Stomach (tissue), 4 donors: ENCODE data around the gene MAP3K20.

Source experiments
- POLR2A ChIP-seq, 4 donors: fragments of 450-650 bp; IDR thresholded peaks; one replicate each; pipeline ENCODE4 v1.6.1; 2016; ENCODE audit warnings: antibody characterized with exemption in 4 of 4, control low read depth in 2 of 4, mild to moderate bottlenecking in 1 of 4, moderate library complexity in 1 of 4
- POLR2AphosphoS5 ChIP-seq, 3 donors: sonication (generic); formaldehyde crosslinking; IDR thresholded peaks; one replicate each; pipeline ENCODE4 v1.6.1; 2016; ENCODE audit warnings: antibody characterized with exemption in 3 of 3
- TF ChIP-seq, protein P1 (sequence below), 7 experiments: fragments of 450-650 bp in 4 of 7; fragments of 200-600 bp in 3 of 7; sonication (generic) in 3 of 7; IDR thresholded peaks; one replicate each; pipeline ENCODE4 v1.5.1; 2016 to 2019; ENCODE audit warnings: antibody characterized with exemption in 7 of 7, control low read depth in 2 of 7, mild to moderate bottlenecking in 1 of 7

GRCh38 chr2:173130496-173131465 is 55.1 kb downstream of the MAP3K20 start:
- TF ChIP-seq POLR2A (IDR thresholded peaks at IDR 0.05) (no peak), POLR2AphosphoS5 (IDR thresholded peaks at IDR 0.05) (no peak)
- TF ChIP-seq, protein P1, sequence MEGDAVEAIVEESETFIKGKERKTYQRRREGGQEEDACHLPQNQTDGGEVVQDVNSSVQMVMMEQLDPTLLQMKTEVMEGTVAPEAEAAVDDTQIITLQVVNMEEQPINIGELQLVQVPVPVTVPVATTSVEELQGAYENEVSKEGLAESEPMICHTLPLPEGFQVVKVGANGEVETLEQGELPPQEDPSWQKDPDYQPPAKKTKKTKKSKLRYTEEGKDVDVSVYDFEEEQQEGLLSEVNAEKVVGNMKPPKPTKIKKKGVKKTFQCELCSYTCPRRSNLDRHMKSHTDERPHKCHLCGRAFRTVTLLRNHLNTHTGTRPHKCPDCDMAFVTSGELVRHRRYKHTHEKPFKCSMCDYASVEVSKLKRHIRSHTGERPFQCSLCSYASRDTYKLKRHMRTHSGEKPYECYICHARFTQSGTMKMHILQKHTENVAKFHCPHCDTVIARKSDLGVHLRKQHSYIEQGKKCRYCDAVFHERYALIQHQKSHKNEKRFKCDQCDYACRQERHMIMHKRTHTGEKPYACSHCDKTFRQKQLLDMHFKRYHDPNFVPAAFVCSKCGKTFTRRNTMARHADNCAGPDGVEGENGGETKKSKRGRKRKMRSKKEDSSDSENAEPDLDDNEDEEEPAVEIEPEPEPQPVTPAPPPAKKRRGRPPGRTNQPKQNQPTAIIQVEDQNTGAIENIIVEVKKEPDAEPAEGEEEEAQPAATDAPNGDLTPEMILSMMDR (IDR thresholded peaks at IDR 0.05), result no peak
